NCI-H2029 (cell line): Measurements from ENCODE around the gene GPR108.

ENCODE experiments used
- DNase-seq: peaks from one replicate; lab custom pipeline; 2025; lab: John Stamatoyannopoulos, UW

GPR108 gene

DNA sequence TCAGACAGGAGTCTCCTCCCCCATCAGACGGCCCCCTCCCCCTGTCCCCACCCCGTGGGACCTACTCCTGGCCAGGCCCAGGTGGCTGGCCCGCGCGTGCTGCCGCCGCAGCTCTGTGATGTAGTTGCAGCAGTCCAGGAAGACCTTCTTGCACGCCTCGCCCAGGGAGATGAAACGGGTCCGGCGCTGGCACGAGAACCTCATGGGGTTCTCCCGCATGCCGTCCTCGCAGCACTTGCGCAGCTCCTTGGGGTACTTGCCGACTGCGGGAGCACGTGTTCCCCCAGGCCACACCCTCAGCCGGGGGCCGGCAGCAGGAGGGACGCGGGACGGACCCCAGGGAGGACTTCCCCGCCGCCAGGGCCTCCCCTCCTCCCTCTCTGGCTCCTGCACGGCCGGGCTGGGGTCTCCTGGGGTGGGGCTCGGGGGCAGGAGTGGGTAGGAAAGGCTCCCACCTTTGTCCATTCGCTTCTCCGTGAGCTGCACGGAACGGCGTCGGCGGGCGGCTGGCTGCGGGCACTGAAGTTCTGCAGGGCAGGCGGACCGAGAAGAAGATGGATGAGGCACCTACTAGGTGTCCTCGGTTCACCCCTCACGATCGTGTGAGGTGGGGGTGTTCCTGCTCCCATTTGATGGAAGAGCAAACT, 30.2 kb downstream of the GPR108 start:
- DNase-seq = no peak

DNA sequence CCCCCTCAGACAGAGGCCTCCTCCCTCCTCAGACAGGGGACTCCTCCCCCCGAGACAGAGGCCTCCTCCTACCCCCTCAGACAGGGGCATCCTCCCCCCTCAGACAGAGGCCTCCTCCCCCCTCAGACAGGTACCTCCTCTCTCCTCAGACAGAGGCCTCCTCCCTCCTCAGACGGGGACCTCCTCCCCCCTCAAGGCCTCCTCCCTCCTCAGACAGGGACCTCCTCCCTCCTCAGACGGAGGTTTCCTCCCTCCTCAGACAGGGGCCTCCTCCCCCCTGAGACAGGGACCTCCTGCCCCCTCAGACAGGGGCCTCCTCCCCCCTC, 30.8 kb downstream of the GPR108 start:
- no peak for DNase-seq

DNA sequence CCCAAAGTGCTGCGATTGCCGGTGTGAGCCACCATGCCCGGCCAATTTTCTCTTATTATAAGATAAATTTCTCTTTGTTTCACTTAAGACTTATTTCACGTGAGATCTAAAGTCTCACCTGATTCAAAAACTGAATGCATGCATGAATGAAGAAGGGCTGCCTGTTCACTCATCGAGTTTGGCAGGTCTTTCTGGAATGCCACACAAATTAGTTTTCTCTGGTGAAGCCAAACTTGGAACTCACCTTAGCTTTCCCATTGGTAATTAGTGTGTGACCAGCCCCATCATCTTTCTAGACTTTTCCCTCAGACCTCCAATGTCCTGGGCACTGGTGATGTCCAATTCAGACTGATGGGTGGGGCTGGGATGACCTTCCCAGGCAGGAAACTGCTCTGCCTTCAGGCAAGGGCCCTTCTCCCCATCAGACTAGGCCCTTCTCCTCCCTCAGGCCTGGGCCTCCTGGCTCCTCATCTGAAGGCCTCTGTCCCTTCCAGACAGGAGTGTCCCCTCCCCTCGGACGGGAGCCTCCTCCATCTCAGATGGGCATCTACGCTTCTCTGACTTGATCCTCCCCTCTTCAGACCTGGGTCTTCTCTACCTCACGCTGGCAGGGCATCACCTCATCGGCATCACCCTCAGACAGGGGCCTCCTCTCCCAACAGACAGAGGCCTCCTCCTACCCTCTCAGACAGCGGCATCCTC, 31.3 kb downstream of the GPR108 start:
- no peak for DNase-seq

DNA sequence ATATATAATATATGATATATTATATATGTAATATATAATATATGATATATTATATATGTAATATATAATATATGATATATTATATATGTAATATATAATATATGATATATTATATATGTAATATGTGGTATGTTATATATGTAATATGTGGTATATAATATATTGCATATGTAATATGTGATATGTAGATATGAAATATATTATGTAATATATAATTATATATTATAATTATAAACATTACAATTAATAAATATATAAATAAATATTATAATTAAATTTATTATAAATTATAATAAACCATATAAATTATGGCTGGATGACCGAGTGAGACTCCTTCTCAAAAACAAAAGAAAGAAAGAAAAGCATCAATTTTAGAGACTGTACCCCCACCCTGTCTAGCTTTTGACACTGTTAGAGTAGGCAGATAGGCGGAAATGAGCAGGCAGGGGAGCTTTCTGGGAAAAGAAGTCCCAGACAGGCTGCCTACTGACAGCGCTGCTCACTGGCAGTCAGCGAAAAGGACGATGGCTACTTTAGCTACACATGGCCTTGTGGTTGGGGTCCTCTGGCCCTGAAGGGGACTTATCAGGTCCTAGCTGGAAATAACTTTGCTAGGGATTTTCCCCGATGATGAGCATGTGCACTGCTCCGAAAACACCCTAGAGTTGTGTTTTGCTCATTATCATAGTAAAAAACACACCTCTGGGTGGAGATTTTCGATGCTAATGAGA, 36.6 kb downstream of the GPR108 start:
- no peak for DNase-seq

DNA sequence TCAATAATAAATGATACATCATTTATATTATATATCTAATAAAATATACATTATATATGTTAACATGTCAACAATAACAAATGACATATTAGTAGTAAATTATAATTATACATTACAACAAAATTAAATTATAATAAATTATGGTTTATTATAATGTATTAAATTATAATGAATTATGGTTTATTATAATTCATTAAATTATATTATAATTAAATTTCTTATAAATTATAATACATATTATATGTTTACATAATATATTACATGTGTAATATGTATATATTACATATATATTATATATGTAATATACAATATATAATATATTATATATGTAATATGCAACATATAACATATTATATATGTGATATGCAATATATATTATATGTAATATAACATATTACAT, 37.4 kb downstream of the GPR108 start:
- DNase-seq = no peak

DNA sequence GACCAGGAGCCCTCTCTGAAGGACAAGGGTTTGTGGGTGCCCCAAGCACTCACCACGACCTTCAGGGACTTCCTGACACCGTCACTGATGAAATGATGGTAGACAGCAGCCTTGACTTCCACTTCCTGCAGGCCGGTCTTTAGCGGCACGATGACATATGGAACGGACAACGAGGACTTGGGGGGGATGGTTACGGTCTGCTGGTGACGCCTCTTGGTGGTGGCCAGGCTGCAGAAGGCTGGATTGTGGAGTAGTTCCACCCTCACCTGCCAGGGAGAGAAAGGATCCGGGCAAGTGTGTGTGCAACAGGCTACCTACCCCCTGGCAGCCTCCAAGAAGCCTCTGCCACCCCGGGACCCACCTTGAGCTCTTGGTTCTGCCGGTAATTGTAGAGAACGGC, 40.1 kb downstream of the GPR108 start:
- no peak for DNase-seq

DNA sequence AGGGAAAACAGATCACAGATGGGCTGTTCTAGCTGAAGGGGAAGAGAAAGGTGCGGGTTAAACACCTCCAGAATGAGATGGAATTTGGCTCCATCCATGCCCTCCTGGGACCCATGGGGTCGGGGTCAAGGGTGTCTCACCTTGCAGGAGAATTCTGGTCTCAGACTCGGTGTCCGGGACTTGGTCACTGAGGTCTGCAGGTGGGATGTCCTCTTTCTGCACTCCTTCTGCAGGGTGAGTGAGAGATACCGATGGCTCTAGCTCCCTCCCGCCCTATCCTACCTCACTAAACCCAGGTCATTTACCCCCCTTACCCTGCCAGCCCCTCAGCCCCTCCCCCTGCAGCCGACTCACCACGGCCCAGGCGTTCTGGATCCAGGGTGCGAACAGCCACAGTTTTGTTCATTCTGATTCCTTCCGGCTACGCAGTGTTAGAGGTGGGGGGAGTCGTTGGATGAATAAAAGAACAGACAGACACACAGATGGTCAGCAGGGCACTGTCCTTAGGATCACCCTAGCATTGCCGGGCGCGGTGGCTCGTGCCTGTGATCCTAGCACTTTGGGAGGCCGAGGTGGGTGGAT, 41.0 kb downstream of the GPR108 start:
- DNase-seq = no peak

DNA sequence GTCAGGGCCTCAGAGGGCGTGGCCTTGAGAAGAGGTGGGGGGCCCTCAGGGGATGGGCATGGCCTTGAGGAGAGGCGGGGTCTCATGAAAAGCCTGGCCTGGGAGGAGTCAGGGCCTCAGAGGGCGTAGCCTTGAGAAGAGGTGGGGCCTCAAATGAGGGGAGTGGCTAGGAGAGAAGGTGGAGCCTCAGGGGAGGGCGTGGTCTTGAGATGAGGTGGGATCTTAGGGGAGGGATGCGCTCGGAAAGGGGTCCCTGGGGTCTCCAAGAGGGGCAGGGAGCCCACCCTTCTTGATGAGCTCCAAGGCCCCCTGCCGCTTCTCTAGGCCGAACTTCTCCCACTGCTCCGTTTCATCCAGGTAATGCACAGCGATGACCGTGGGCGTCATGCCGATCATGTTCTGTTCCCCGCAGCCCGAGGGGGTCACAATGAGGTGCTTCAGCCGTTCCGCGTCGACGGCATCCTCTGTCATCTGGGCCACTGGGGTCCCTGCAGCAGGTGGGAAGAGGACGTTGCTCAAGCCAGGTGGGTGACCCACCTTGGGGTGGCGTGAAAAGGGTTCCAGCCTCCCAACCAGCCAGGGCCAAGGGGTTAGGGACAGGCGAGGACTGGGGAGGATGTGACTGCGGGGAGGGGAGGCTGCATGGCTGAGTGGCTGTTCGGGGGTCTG, 43.1 kb downstream of the GPR108 start:
- no peak for DNase-seq

DNA sequence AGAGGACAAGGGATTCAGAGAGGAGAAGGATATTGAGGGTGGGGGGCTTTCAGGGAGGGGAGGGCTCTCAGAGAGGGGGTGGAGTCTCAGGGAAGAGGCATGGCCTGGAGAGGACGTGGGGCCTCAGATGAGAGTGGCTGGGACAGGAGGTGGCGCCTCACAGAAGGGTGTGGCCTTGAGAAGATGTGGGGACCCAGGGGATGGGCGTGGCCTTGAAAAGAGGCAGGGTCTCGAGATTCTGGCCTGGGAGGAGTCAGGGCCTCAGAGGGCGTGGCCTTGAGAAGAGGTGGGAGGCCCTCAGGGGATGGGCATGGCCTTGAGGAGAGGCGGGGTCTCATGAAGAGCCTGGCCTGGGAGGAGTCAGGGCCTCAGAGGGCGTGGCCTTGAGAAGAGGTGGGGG, 43.7 kb downstream of the GPR108 start:
- DNase-seq = no peak

DNA sequence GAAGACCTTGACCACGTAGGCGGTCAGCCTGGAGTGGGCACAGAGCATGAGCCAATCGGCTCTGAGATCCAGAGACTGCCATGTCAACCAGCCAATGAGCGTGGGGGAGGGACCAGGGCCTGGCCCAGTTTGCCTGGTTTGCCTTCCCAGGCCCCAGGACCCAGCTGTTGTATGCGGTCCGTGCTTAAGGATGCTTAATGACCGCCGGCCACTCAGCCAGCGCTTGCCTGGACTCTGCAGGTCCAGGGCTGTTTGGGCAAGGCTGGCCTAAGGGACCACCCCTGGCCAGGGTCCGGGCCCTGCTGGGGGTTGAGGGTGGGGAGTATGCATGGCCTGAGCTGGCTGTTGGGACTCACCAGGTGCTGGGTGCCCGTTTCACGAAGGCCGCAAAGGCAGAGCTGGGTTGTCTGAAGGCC, 44.3 kb downstream of the GPR108 start:
- no peak for DNase-seq

DNA sequence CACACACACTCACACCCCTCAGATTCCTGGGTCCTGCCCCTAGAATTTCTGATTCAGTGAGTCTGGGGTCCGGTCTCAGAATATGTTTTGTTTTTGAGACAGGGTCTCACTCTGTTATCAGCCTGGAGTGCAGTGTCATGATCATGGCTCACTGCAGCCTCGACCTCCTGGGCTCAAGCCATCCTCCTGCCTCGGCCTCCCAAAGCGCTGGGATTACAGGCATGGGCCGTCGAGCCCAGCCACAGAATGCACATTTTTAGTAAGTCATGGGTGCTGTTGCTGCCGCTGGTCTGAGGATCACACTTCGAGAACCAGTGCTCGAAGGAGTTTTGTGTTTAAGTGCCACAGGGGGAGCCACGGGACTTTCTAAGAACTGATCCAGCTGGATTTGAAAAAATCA, 45.4 kb downstream of the GPR108 start:
- DNase-seq = no peak

DNA sequence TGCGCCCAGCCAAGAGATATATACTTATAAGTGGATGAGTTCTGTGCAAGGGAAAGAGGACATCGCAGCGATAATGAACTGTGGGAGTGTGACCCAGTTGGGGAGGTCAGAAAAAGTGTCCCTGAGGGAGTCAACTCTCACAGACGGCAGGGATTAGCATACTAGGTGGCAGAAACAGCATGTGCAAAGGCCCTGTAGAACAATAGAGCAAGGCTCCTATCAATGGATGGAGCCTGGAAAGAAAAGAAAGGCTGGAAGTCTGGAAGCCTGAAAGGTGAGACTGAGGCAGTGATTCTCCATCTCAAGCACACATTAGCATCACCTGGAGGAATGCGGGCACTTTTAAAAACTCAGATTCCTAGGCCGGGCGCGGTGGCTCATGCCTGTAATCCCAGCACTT, 46.0 kb downstream of the GPR108 start:
- no peak for DNase-seq

DNA sequence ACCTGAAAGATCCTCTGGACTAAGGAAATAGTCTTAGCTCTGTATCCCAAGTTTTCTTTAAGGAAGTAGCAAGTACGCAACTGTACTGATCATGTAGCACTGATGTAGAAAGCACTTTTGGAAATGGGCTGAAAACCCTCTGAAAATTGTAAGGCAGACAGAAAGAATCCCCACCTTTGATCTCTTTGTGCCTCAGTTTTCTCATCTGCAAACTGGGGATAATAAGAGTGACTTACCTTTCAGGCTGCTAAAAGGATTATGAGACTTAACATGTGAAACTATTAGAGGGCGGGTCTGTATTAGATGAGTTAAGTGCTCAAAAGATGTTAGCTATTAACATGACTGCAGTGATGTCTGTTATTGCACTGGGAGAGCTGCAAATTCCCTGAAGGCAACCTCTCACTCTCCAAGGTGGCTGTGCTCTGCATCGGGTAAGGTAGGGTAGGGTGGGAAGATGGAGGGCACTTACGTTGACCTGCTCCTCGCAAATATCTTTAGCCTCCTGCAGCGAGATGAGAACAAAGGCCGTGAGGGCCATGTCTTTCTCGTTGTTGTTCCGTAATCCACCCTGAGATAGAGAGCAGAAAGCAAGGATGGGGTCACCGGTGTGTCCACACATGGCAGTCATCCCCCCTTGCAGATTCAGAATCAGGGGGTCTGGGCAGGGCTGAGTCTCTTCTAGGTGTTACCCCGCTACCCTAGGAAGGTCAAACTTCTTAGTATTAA, 47.1 kb downstream of the GPR108 start:
- DNase-seq = no peak

DNA sequence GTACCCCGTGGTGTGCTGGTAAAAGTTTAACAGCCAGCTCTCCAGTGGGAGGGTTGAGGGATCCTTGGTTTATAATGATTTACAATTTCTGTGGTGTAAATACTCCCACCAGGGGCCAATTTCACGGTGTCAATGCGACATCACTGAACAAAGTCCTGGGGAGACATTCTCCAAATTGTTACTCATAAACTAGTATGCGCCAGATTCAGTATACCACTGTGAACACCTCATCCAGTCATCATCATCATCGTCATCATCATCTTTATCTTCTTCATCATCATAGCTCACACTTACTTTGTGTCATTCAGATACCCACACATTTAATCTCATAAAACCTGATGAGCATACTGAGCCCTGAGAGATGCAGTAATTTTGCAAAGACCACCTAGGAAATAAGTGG, 50.3 kb downstream of the GPR108 start:
- DNase-seq = no peak

DNA sequence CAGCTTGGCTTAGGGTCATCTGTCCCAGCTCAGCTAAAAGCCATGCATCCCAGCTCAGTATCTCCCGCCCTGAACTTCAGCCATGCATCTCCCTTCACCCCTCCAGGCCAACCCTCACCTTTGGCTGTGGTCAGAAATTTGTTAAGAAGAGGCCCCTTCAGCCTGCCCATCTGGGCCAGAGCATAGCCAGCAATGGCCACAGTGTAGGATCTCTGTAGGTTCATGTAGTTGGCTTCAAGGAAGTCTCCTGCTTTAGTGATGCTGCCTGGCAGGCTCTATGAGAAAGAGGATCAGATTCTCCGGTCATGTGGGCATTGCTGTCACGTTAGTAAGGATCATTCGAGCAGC, 50.8 kb downstream of the GPR108 start:
- DNase-seq = no peak

DNA sequence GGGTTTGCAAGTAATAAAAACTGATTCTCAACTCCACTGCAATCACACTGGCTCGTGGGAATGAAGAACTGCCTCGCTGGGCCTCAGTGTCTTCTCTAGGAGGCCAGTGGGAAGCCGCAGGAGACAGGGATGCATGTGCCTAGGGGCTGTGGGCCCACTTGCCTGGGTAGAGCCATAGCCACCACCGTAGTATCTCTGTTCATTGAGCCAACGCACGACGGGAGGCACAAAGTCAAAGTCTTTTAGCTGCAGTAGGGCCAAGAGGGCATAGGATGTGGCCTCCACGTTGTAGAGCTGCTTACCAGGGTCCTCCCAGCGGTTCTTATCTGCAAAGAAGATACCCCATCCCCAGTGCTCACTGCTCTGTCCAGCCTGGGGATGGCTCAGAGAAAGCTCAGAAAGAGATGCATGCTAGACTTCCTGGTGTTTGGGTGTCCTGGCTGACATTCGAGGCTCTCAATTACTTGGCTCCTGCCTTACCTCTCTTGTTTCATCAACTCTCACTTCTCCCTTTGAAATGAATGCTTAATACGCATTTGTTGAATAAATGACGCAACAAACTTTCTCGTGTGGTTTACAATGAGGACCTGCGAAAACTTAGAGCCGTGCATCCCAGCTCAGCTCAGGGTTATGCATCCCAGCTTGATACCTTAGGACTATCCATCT, 51.3 kb downstream of the GPR108 start:
- DNase-seq = no peak

DNA sequence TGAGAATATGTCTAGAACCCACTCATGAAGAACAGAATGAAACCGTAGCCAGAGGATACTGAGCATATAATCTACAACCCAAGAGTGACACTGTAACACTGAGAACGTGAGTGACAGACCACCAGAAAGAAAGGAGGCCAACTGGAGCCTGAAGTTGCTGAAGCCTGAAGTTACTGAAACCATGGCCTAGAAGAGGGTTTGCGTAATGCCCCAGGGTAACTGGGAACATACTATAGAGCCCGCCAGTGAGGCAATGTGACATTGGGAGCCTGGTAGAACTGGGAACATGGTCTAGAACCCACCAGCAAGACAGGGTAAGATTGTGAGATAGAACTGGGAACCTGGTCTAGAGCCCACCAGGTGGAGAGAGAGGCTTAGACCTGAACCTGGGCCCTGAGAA, 51.9 kb downstream of the GPR108 start:
- DNase-seq = no peak

DNA sequence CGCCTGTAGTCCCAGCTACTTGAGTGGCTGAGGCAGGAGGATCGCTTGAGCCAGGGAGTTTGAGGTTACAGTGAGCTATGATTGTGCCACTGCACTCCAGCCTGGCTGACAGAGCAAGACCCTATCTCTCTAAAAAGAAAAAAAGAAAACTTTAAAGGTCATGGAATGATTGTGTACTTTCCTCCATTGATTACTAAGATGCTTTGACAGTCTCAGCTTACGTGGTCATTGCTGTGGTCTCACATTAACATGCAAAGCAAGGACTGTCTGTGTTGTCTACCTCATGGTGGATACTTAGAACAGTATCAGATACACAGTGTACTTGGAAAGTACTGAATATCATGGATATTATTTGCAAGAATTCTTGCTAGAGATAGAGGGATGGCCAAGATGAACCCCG, 53.4 kb downstream of the GPR108 start:
- DNase-seq = no peak

DNA sequence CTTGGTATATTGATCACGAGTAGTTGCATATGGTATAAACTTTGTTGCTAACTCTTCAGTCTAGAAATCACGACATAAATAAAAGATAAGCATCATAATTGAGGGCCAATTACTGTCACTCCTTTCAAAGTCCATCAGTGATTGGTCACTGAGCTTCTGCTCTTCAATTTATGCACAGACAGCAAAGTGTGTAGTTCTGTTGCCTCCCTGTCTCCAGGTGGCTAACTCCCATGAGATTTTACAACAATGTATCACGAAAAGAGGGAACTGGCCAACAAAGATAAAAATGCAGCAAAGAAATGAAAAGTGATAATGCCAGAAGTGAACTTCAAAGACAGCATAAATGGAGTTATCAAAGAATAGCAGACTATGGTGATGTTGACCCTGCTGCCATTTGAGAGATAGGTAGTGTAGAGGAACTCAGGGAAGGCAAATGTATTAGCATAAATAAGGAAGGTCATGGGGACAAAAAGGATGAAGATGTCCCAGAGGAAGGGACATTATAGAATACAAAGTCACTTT, 54.7 kb downstream of the GPR108 start:
- no peak for DNase-seq

DNA sequence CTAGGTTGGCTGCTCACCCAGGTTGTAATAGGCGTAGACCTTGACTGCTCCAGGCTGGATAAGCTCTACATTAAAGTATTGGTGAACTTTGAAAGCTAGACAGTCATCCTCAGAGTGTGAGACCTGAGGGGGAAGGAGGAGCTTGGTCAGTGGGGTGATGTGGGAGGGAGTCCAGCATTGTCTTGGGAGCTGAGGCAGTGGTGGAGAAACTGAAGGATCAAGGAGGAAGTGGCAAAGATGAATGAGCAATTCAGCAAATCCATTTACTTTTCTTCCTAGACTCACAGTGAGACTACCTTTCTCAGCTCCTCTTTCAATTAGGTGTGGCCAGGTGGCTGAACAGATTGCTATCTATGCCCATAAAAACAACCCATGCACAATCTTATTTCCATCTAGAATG, 57.2 kb downstream of the GPR108 start:
- DNase-seq = no peak
